Common myeloid progenitor, CD34-positive (primary cell): Measurements from ENCODE around the gene YDJC.
"Not testable (repeated sequence)": the region's sequence is repeated elsewhere in the genome, so short reads cannot be mapped to it uniquely, and the experiment has no call there.

Source experiments
- CTCF ChIA-PET: fragments of 350-600 bp; sonication (Branson Sonifier 250); formaldehyde crosslinking; loops from one replicate; lab custom pipeline; 2021; ENCODE audit warnings: antibody characterized with exemption; lab: Charles Lee
- POLR2A ChIA-PET: fragments of 350-600 bp; sonication (Branson Sonifier 250); formaldehyde crosslinking; loops from one replicate; lab custom pipeline; 2021; ENCODE audit warnings: antibody characterized with exemption; lab: Charles Lee
- DNase-seq, 3 donors: peaks; one replicate each; pipeline versions ENCODE4 v3.0.0 to v3.0.0-alpha.2; 2013
- H3K27ac ChIP-seq, 2 experiments: 1 replicate in 1 of 2; 2 replicates in 1 of 2; pipeline ENCODE4 v1.7.0; 2013; ENCODE audit warnings: inconsistent platforms in 2 of 2, low read length in 2 of 2, mild to moderate bottlenecking in 2 of 2, low read depth in 1 of 2, moderate library complexity in 1 of 2; ENCODE audit not compliant: severe bottlenecking in 2 of 2, insufficient read depth in 1 of 2, poor library complexity in 1 of 2
- H3K27me3 ChIP-seq, 5 experiments: replicated peaks in 2 of 5; 1 replicate in 3 of 5; 2 replicates in 2 of 5; pipeline versions ENCODE4 v1.6.1 to v1.7.0; 2013; ENCODE audit warnings: low read length in 4 of 5, mild to moderate bottlenecking in 2 of 5, moderate library complexity in 2 of 5, inconsistent platforms in 1 of 5; ENCODE audit not compliant: insufficient read depth in 5 of 5, control insufficient read depth in 4 of 5
- H3K36me3 ChIP-seq, 4 experiments: 1 replicate in 2 of 4; 2 replicates in 2 of 4; pipeline versions ENCODE4 v1.6.1 to v1.7.0; 2013; ENCODE audit warnings: low read length in 3 of 4, control low read depth in 1 of 4, mild to moderate bottlenecking in 1 of 4; ENCODE audit not compliant: control insufficient read depth in 4 of 4, insufficient read depth in 4 of 4
- H3K4me1 ChIP-seq, 4 experiments: 1 replicate in 3 of 4; 2 replicates in 1 of 4; pipeline versions ENCODE4 v1.6.1 to v1.7.1; 2013; ENCODE audit warnings: low read length in 3 of 4, mild to moderate bottlenecking in 3 of 4, control low read depth in 1 of 4, inconsistent platforms in 1 of 4, moderate library complexity in 1 of 4; ENCODE audit not compliant: control insufficient read depth in 4 of 4, insufficient read depth in 4 of 4; ENCODE audit errors: control extremely low read depth in 1 of 4
- H3K4me3 ChIP-seq, 7 experiments: 1 replicate in 4 of 7; 2 replicates in 3 of 7; pipeline versions ENCODE4 v1.5.1 to v1.7.0; 2013; ENCODE audit warnings: mild to moderate bottlenecking in 7 of 7, low read length in 6 of 7, moderate library complexity in 6 of 7, inconsistent platforms in 2 of 7, low read depth in 2 of 7, control low read depth in 1 of 7; ENCODE audit not compliant: insufficient read depth in 4 of 7, control insufficient read depth in 1 of 7; ENCODE audit errors: extremely low read depth in 1 of 7
- H3K9me3 ChIP-seq, 5 experiments: 1 replicate in 4 of 5; 2 replicates in 1 of 5; pipeline versions ENCODE4 v1.6.1 to v1.7.1; 2013; ENCODE audit warnings: low read length in 4 of 5, mild to moderate bottlenecking in 2 of 5, inconsistent platforms in 1 of 5, low read depth in 1 of 5, moderate library complexity in 1 of 5; ENCODE audit not compliant: control insufficient read depth in 4 of 5, insufficient read depth in 2 of 5; ENCODE audit errors: control extremely low read depth in 1 of 5
- WGBS: methylation state at CpG from one replicate; pipeline ENCODE4 v1.1.5; 2013; ENCODE audit not compliant: insufficient coverage; 5-methylcytosine and 5-hydroxymethylcytosine counted together

Gene YDJC

DNA sequence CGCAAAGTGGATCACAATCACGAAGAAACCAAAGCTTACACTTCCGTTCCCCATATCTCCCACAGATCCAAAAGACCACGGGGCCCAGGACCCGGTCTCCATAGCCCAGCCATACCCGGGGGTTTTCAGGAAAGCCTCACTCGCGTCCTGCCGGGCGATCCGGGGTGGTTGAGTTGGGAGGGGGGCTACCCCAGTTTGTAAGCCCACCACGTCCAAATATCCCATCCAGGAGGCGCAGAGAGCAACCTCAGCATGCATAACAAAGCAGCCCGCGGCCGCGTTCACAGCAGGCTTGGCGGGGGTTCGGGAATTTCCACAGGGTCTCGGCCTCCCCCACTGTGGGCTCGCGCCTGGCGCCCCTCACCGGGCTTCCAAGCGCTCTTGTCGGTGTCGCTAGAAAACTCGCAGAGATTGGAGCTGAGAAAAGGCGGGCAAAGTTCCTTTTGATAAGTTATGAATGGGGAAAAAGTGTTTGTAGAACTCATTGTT, 21.7 kb upstream of the YDJC start:
- no peaks in the 10 kb centered on the region for H3K9me3 ChIP-seq
- peaks cover 5 to 33% (median 30%) of the 10 kb centered on the region in 4 experiments for H3K4me1 ChIP-seq
- H3K4me3 ChIP-seq: peak overlapping the region; percentile 32 to 82 (median 70)
- H3K27ac ChIP-seq: peak overlapping the region in 1 of 2 experiments; percentile 63
- peak in 1 of 3 donors; percentile 12 for DNase-seq
- POLR2A ChIA-PET: interaction anchor here (0.6 kb wide), 1 partner anchor 193 kb away, joined by 3 read pairs; no protein-coding TSS in a partner anchor
- WGBS: 0% methylated on average over 23 of the region's 29 CpGs
- no peaks in the 10 kb centered on the region for H3K27me3 ChIP-seq
- CTCF ChIA-PET: interaction anchor here (1.2 to 2.4 kb wide), 3 partner anchors 9 to 25 kb away, joined by 3 to 9 read pairs (median 4); partner anchors contain the start of gene SDF2L1
- peaks cover 0 to 16% (median under 1%) of the 10 kb centered on the region in 4 experiments for H3K36me3 ChIP-seq

DNA sequence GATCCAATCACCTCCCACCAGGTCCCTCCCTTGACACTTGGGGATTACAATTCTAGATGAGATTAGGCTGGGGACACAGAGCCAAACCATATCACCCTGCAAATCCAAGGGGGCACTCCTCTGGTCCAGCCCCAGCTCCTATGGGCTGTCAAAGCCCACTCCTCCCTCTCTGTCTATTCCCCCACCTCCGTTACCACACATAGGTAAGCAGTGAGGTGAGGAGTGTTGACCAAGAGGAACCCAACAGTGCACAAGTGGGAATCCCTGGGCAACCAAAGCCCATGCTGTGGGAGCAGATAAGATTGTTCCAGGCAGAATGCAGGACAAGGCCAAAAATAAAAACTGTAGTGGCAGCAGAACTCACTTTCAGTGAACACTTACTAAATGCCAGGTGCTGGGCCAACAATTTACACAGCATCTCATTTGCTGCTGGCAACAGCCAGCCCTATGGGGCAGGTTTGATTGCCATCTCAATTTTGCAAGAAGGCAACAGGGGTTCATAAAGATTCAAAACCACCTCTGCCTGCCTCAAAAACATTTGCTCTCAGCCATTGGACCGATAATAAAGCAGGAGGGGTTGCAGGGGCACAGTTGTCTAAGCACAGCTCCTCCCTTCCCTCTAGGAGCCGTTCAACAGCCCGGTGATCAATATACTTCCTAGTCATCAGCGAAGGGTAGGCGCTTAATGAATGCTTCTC, 21.1 kb upstream of the YDJC start:
- peaks cover 0 to 21% (median under 1%) of the 10 kb centered on the region in 4 experiments for H3K36me3 ChIP-seq
- no peaks in the 10 kb centered on the region for H3K27me3 ChIP-seq
- no peak for DNase-seq
- ChIA-PET POLR2A (interaction anchor here (0.6 kb wide), 1 partner anchor 194 kb away, joined by 3 read pairs; no protein-coding TSS in a partner anchor), CTCF (interaction anchor here (1.4 kb wide), 1 partner anchor 24 kb away, joined by 3 read pairs; no protein-coding TSS in a partner anchor)
- H3K9me3 ChIP-seq: no peaks in the 10 kb centered on the region
- H3K4me3 ChIP-seq: peak overlapping the region; percentile 32 to 82 (median 70)
- H3K27ac ChIP-seq: peak overlapping the region in 1 of 2 experiments; percentile 63
- H3K4me1 ChIP-seq: peaks cover 5 to 28% (median 24%) of the 10 kb centered on the region in 4 experiments
- 0% methylated on average over 5 of the region's 6 CpGs for WGBS

DNA sequence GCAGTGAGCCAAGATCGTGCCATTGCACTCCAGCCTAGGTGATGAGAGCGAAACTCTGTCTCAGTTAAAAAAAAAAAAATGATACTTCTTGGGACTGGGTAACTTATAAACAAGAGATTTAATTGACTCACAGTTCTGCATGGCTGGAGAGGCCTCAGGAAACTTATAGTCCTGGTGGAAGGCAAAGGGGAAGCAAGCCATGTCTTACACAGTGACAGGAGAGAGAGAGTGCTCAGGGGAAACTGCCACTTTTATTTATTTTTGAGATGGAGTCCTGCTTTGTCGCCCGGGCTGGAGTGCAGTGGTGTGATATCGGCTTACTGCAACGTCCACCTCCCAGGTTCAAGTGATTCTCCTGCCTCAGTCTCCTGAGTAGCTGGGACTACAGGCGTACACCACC, 20.5 kb upstream of the YDJC start:
- ChIA-PET POLR2A (no interaction called here), CTCF (interaction anchor here (1.4 kb wide), 1 partner anchor 23 kb away, joined by 3 read pairs; no protein-coding TSS in a partner anchor)
- H3K27ac ChIP-seq: no peak overlapping the region
- peaks cover 0 to 25% (median under 1%) of the 10 kb centered on the region in 4 experiments for H3K36me3 ChIP-seq
- H3K4me3 ChIP-seq: no peak overlapping the region
- no peaks in the 10 kb centered on the region for H3K27me3 ChIP-seq
- peaks cover 5 to 26% (median 24%) of the 10 kb centered on the region in 4 experiments for H3K4me1 ChIP-seq
- no peaks in the 10 kb centered on the region for H3K9me3 ChIP-seq
- no peak for DNase-seq
- 100% methylated on average over 6 of the region's 7 CpGs for WGBS

GRCh38 chr22:21646608-21647590, 17.1 kb upstream of the YDJC start:
- ChIA-PET CTCF (interaction anchor here (0.9 to 9.2 kb wide), 11 partner anchors 9 to 197 kb away, joined by 3 to 174 read pairs (median 5); partner anchors contain the start of genes CCDC116, PPIL2 and YDJC), POLR2A (interaction anchor here (1.3 to 1.4 kb wide), 2 partner anchors 16 to 18 kb away, joined by 3 to 4 read pairs; partner anchors contain the start of gene YDJC)
- Histone ChIP-seq H3K36me3 (peaks cover 0 to 24% (median 3%) of the 10 kb centered on the region in 4 experiments), H3K4me3 (no peak overlapping the region), H3K4me1 (peaks cover 5 to 31% (median 29%) of the 10 kb centered on the region in 4 experiments), H3K27ac (no peak overlapping the region), H3K27me3 (no peaks in the 10 kb centered on the region), H3K9me3 (no peaks in the 10 kb centered on the region)
- 60% methylated on average over 11 of the region's 14 CpGs for WGBS
- peak; percentile 81 to 93 (median 86) for DNase-seq

DNA sequence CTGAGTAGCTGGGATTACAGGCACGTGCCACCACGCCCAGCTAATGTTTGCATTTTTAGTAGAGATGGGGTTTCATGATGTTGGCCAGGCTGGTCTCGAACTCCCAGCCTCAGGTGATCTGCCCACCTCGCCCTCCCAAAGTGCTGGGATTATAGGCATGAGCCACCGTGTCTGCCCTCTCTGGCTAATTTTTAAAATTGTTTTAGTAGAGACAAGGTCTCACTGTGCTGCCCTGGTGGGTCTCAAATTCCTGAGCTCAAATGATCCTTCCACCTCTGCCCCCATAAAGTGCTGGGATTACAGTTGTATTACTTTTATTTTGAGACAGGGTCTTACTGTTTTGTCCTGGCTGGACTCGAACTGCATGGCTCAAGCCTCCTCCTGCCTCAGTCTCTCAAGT, 15.7 kb upstream of the YDJC start:
- not testable (repeated sequence) for H3K27ac ChIP-seq, H3K4me3 ChIP-seq
- 98% methylated on average over 5 of the region's 6 CpGs for WGBS

More for the DNA sequence above, 15.7 kb upstream of the YDJC start:
- Histone ChIP-seq H3K4me1 (peaks cover 3 to 30% (median 24%) of the 10 kb centered on the region in 4 experiments), H3K36me3 (peaks cover 0 to 24% (median 3%) of the 10 kb centered on the region in 4 experiments)
- DNase-seq, H3K9me3 ChIP-seq, H3K27me3 ChIP-seq: not testable (repeated sequence)
- ChIA-PET POLR2A (interaction anchor here (0.7 to 1.0 kb wide), 2 partner anchors 15 to 16 kb away, joined by 3 to 4 read pairs; no protein-coding TSS in a partner anchor), CTCF (interaction anchor here (1.0 to 9.2 kb wide), 4 partner anchors 10 to 19 kb away, joined by 4 to 174 read pairs (median 16); partner anchors contain the start of genes CCDC116 and YDJC)
